K562 (cell line): Measurements from ENCODE around the gene SRRT. TPM values are rescaled to one million over a fixed set of nuclear protein-coding genes. Genes with fewer than 3 reads are reported as not detected.
A peak's percentile ranks its signal among the peaks of the same experiment; 100 is the strongest.

Experiments
- CHAMP1 ChIP-seq: fragments of 450-650 bp; IDR thresholded peaks from 2 replicates; pipeline ENCODE4 v1.6.1; 2016; ENCODE audit warnings: mild to moderate bottlenecking
- EP400 ChIP-seq: fragments of 450-650 bp; IDR thresholded peaks from 2 replicates; pipeline ENCODE4 v1.6.1; 2017; ENCODE audit warnings: antibody characterized with exemption, mild to moderate bottlenecking, moderate library complexity
- JUND ChIP-seq, 2 experiments: IDR thresholded peaks; 2 replicates in 1 of 2; 3 replicates in 1 of 2; pipeline ENCODE4 v1.6.1; 2011; ENCODE audit warnings: borderline replicate concordance in 2 of 2, low read depth in 2 of 2, low read length in 2 of 2, improper control_type of control experiment in 1 of 2, missing biosample characterization in 1 of 2, missing genetic modification characterization in 1 of 2, missing genetic modification reagents in 1 of 2
- PHB ChIP-seq: fragments of 250-450 bp; sonication (Bioruptor Pico); IDR thresholded peaks from 2 replicates; pipeline ENCODE4 v1.5.0; 2021
- POLR2G ChIP-seq: fragments of 200-400 bp; formaldehyde crosslinking; IDR thresholded peaks from 2 replicates; pipeline ENCODE4 v1.6.1; 2017; ENCODE audit warnings: low read depth, mild to moderate bottlenecking, antibody characterized with exemption, low read length, moderate library complexity
- TAF7 ChIP-seq: fragments of 450-650 bp; IDR thresholded peaks from 2 replicates; pipeline ENCODE4 v1.6.1; 2016; ENCODE audit warnings: missing genetic modification characterization, missing compliant biosample characterization
- ZC3H4 ChIP-seq: sonication (generic); formaldehyde crosslinking; IDR thresholded peaks from 2 replicates; pipeline ENCODE4 v1.9.0; 2021; ENCODE audit warnings: missing genetic modification reagents, borderline replicate concordance
- ZNF23 ChIP-seq: fragments of 250-450 bp; sonication (Bioruptor Pico); IDR thresholded peaks from 2 replicates; pipeline ENCODE4 v1.4.0; 2020; ENCODE audit warnings: mild to moderate bottlenecking
- polyA plus RNA-seq, 8 experiments: library from polyadenylated mRNA; depleted of rRNA in 4 of 8; stranded (reverse) in 5 of 8; unstranded in 3 of 8; fragments of >200 nt; fragmentation: Nextera tagmentation in 2 of 8; fragmentation: Illumina TruSeq in 1 of 8; extraction: Ambion mirVana in 2 of 8; extraction: Trizol in 1 of 8; gene quantifications; 2 replicates each; pipeline versions ENCODE4 v1.2.1 to v1.2.3, GENCODE V29; 2011 to 2014; ENCODE audit warnings: inconsistent platforms in 1 of 8, missing spikeins in 1 of 8
- total RNA-seq, 7 experiments: library from RNA; depleted of rRNA in 6 of 7; stranded (reverse); fragments of >200 nt in 6 of 7; fragmentation: Illumina TruSeq in 2 of 7; extraction: Trizol in 2 of 7; gene quantifications; 2 replicates each; pipeline versions ENCODE4 v1.2.1 to v1.2.3, GENCODE V29; 2011 to 2021; ENCODE audit warnings: low replicate concordance in 1 of 7
- TF ChIP-seq, protein P1 (sequence below): sonication (generic); formaldehyde crosslinking; IDR thresholded peaks from 2 replicates; pipeline ENCODE4 v1.8.0; 2022; ENCODE audit warnings: mild to moderate bottlenecking, missing genetic modification reagents
- TF ChIP-seq, protein P2 (sequence below): conservative IDR thresholded peaks from 2 replicates; pipeline ENCODE4 v1.6.1; 2011; ENCODE audit warnings: low read depth, mild to moderate bottlenecking, low read length; ENCODE audit not compliant: control insufficient read depth

The SRRT gene
- total and polyA plus RNA-seq, 9 of the 15 experiments (the other 6 are each of a cell fraction or from before 2014, with no cell fraction given) = 10.3 to 263 (median 84.4) TPM

DNA sequence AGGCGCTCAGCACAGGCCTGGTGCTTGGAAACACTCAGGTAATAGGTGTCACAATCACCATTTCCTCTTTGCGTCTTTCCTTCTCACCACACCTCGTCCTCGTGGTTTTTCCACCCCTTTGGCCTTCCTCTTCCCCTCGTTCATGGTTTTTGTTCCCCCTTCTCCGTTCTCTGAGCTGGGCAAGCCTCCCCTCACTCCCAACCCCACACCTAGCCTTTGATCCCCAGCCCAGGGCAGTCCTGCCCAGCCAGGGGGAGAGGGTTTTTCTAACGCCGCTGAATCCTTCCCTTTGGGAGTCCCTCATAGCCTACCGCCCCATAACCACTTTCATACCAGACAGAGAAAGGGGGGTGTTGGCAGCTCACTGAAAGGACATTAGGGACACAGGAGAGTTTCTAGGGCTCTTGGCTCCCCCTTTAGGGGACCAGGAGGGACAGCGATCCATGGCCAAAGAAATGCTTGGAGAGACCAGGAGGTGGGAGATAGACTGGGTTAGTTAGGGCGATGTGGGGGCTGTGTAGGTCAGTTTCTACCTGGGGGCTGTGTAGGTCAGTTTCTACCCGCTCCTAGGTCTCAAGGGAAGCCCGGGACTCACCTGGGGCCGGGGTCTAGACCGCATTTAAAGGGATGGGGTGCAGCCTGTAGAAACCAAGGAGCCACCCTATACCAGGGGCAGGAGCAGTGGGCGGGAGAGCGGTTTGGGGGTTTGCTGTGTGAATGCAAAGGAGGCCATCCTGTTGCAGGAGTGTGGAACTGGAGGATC, 49.0 kb upstream of the SRRT start (continued):
- TF ChIP-seq ZC3H4 (CRISPR knock-in tag) (no peak), JUND (IDR thresholded peaks at IDR 0.05; ENCODE audit: borderline replicate concordance, low read depth, low read length) (peak; percentile 24; the same call in 1 of the 2 replicates), JUND (tag; IDR thresholded peaks at IDR 0.05; ENCODE audit: borderline replicate concordance, low read depth, low read length) (peak; percentile 17; the same call in 1 of the 3 replicates), EP400 (no peak; the same call in 1 of the 2 replicates), ZNF23 (no peak), POLR2G (no peak), CHAMP1 (no peak), TAF7 (no peak), PHB (no peak)
- TF ChIP-seq, protein P1, sequence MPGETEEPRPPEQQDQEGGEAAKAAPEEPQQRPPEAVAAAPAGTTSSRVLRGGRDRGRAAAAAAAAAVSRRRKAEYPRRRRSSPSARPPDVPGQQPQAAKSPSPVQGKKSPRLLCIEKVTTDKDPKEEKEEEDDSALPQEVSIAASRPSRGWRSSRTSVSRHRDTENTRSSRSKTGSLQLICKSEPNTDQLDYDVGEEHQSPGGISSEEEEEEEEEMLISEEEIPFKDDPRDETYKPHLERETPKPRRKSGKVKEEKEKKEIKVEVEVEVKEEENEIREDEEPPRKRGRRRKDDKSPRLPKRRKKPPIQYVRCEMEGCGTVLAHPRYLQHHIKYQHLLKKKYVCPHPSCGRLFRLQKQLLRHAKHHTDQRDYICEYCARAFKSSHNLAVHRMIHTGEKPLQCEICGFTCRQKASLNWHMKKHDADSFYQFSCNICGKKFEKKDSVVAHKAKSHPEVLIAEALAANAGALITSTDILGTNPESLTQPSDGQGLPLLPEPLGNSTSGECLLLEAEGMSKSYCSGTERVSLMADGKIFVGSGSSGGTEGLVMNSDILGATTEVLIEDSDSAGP (CRISPR knock-in tag) = no peak
- TF ChIP-seq, protein P2, sequence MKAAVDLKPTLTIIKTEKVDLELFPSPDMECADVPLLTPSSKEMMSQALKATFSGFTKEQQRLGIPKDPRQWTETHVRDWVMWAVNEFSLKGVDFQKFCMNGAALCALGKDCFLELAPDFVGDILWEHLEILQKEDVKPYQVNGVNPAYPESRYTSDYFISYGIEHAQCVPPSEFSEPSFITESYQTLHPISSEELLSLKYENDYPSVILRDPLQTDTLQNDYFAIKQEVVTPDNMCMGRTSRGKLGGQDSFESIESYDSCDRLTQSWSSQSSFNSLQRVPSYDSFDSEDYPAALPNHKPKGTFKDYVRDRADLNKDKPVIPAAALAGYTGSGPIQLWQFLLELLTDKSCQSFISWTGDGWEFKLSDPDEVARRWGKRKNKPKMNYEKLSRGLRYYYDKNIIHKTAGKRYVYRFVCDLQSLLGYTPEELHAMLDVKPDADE = no peak
